BLaER1 (cell line): ENCODE measurements around the gene PARD3B.

Source experiments
- H3K27ac ChIP-seq: shearing (Covaris generic); formaldehyde crosslinking; 2 replicates; pipeline ENCODE4 v1.8.1; 2022
- H3K27me3 ChIP-seq: shearing (Covaris generic); formaldehyde crosslinking; 2 replicates; pipeline ENCODE4 v1.8.1; 2022
- H3K36me3 ChIP-seq: shearing (Covaris generic); formaldehyde crosslinking; 2 replicates; pipeline ENCODE4 v1.8.1; 2022
- H3K4me1 ChIP-seq: shearing (Covaris generic); formaldehyde crosslinking; 2 replicates; pipeline ENCODE4 v1.8.1; 2022
- H3K4me2 ChIP-seq: shearing (Covaris generic); formaldehyde crosslinking; 2 replicates; pipeline ENCODE4 v1.8.1; 2022
- H3K4me3 ChIP-seq: shearing (Covaris generic); formaldehyde crosslinking; 2 replicates; pipeline ENCODE4 v1.8.1; 2022
- H3K9ac ChIP-seq: shearing (Covaris generic); formaldehyde crosslinking; 2 replicates; pipeline ENCODE4 v1.8.1; 2022
- H3K9me3 ChIP-seq: shearing (Covaris generic); formaldehyde crosslinking; 2 replicates; pipeline ENCODE4 v1.8.1; 2022
- H4K20me1 ChIP-seq: shearing (Covaris generic); formaldehyde crosslinking; 2 replicates; pipeline ENCODE4 v1.8.1; 2022
- Cebpa-rat ChIP-seq: shearing (Covaris generic); IDR thresholded peaks from 2 replicates; pipeline ENCODE4 v1.8.1; 2022

The PARD3B gene

GRCh38 chr2:205177546-205177945, 632.3 kb downstream of the PARD3B start:
- H3K9me3 ChIP-seq: no peaks in the 10 kb centered on the region
- no peak overlapping the region for H3K9ac ChIP-seq
- H3K4me1 ChIP-seq: no peaks in the 10 kb centered on the region
- no peak overlapping the region for H3K4me2 ChIP-seq
- TF ChIP-seq Cebpa-rat: no peak
- no peak overlapping the region for H3K27ac ChIP-seq
- no peaks in the 10 kb centered on the region for H4K20me1 ChIP-seq
- no peaks in the 10 kb centered on the region for H3K36me3 ChIP-seq
- no peaks in the 10 kb centered on the region for H3K27me3 ChIP-seq
- no peak overlapping the region for H3K4me3 ChIP-seq

- no peaks in the 10 kb centered on the region for H3K9me3 ChIP-seq
- H3K4me1 ChIP-seq: no peaks in the 10 kb centered on the region
- H4K20me1 ChIP-seq: no peaks in the 10 kb centered on the region
- H3K36me3 ChIP-seq: no peaks in the 10 kb centered on the region
- no peak overlapping the region for H3K27ac ChIP-seq
- H3K27me3 ChIP-seq: no peaks in the 10 kb centered on the region
- no peak overlapping the region for H3K4me2 ChIP-seq
- TF ChIP-seq Cebpa-rat: no peak
- H3K4me3 ChIP-seq: no peak overlapping the region
- no peak overlapping the region for H3K9ac ChIP-seq
These were observed 635.5 kb downstream of the PARD3B start for GRCh38 chr2:205180730-205181129.

GRCh38 chr2:205187731-205188130, 642.5 kb downstream of the PARD3B start:
- H3K9me3 ChIP-seq: no peaks in the 10 kb centered on the region
- no peaks in the 10 kb centered on the region for H3K4me1 ChIP-seq
- TF ChIP-seq Cebpa-rat: no peak
- no peak overlapping the region for H3K4me2 ChIP-seq
- H3K27me3 ChIP-seq: no peaks in the 10 kb centered on the region
- H3K9ac ChIP-seq: no peak overlapping the region
- no peak overlapping the region for H3K27ac ChIP-seq
- no peaks in the 10 kb centered on the region for H3K36me3 ChIP-seq
- H3K4me3 ChIP-seq: no peak overlapping the region
- no peaks in the 10 kb centered on the region for H4K20me1 ChIP-seq

DNA sequence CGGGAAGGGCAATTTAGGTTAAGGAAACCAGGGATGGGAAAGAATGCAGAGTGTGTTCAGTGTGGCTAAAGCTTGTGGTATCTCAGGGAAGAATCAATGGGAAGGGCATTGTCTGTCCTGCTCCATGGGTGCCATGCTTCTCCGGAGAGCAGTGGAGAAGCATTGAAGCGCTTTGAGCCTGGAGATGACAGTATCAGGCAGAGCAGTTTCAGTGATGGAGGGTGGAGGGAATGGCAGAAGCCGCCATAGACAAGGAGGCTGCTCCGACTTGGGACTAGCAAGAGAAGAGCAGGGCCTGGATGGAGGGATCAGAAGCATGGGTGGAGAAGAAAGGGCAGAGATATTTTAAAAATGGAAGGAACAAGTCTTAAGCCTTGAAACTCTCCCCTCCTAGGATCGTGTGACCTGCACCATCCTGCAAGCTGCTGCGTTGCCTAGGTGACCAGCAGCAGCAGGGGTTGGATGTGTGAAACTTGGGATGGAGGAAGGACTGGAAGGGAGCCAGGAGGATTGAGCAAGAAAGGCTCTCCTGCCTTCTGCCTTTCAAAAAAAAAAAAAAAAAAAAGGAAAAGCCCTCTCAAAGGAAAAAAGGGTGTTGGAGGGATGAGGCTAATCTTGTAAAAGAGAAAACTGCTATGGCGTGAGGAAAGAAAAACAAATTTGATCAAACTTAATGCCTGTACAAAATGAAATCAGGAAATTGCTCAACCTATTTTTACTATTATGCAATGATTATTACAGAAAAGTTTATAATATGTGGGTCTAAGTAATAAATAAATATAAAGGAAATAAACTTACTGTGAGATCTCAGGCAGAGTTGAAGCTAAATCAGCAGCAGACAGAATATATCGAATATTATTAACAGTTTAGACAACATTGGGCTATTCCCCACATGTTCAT, 643.2 kb downstream of the PARD3B start:
- Histone ChIP-seq H3K36me3 (no peaks in the 10 kb centered on the region), H3K27ac (no peak overlapping the region), H3K4me1 (no peaks in the 10 kb centered on the region), H4K20me1 (no peaks in the 10 kb centered on the region), H3K9ac (no peak overlapping the region), H3K4me3 (no peak overlapping the region), H3K4me2 (no peak overlapping the region), H3K27me3 (no peaks in the 10 kb centered on the region), H3K9me3 (no peaks in the 10 kb centered on the region)
- TF ChIP-seq Cebpa-rat: no peak

DNA sequence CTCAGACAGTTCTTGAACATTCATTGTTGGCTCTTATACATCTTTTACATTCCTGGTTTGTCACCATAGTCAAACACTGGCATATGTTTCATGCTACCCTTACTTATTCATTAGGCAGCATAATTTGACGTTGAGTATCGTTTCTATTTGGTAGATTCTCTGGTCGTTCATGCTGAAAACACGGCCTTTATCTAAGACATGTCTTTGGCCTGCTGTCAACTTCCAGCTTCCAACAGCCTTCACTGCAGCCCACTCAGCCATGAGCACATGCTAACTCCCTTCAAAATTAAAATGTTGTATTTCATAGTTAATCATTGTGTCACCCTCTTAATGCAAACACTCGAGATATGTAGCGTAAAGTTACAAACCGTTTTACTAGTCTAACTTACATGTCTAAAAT, 644.0 kb downstream of the PARD3B start:
- Histone ChIP-seq H3K27ac (no peak overlapping the region), H4K20me1 (no peaks in the 10 kb centered on the region), H3K36me3 (no peaks in the 10 kb centered on the region), H3K9ac (no peak overlapping the region), H3K4me2 (no peak overlapping the region), H3K4me1 (no peaks in the 10 kb centered on the region), H3K4me3 (no peak overlapping the region), H3K27me3 (no peaks in the 10 kb centered on the region), H3K9me3 (no peaks in the 10 kb centered on the region)
- no peak for TF ChIP-seq Cebpa-rat

GRCh38 chr2:205190528-205190927, 645.3 kb downstream of the PARD3B start:
- H3K27ac ChIP-seq: no peak overlapping the region
- no peak overlapping the region for H3K4me2 ChIP-seq
- no peaks in the 10 kb centered on the region for H3K36me3 ChIP-seq
- no peak for TF ChIP-seq Cebpa-rat
- H4K20me1 ChIP-seq: no peaks in the 10 kb centered on the region
- no peak overlapping the region for H3K9ac ChIP-seq
- no peaks in the 10 kb centered on the region for H3K27me3 ChIP-seq
- no peaks in the 10 kb centered on the region for H3K9me3 ChIP-seq
- H3K4me3 ChIP-seq: no peak overlapping the region
- H3K4me1 ChIP-seq: no peaks in the 10 kb centered on the region

DNA sequence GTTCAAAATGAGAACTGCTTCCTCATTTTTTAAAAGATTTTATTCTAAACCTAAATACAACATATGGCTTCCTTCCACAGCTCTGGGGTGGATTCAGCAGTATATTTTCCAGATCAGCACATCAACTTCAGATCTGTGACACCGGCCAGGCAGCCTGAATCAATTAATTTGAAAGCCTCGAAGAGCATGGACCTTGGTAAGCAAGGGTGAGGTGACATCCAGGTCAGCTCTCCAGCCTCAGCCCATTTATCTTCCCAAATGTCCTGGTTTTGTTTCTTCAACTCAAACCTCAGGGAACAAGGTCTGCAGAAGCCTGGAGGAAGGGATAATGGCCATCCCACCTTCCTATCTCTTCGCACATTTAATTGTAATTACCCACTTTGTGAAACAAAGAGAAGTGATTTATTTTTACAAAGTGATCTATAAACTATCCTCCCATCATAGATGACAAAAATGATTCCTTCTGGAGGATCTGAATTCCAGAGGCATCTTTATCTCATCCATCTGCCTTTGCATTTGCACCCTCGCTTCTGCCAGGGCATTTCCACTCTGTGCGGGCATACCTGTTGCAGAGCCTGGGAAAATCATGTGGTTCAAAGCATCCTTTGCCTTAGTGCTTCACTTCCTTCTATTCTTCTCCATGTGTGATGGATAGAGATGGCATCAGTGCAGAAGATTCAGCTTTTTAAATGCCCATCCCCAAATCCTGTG, 648.0 kb downstream of the PARD3B start:
- H4K20me1 ChIP-seq: no peaks in the 10 kb centered on the region
- no peaks in the 10 kb centered on the region for H3K27me3 ChIP-seq
- H3K4me1 ChIP-seq: no peaks in the 10 kb centered on the region
- no peak overlapping the region for H3K4me2 ChIP-seq
- no peaks in the 10 kb centered on the region for H3K36me3 ChIP-seq
- H3K4me3 ChIP-seq: no peak overlapping the region
- H3K9ac ChIP-seq: no peak overlapping the region
- no peak for TF ChIP-seq Cebpa-rat
- no peak overlapping the region for H3K27ac ChIP-seq
- H3K9me3 ChIP-seq: no peaks in the 10 kb centered on the region

GRCh38 chr2:205193836-205194228, 648.6 kb downstream of the PARD3B start:
- Histone ChIP-seq H3K4me3 (no peak overlapping the region), H3K27ac (no peak overlapping the region), H3K4me1 (no peaks in the 10 kb centered on the region), H4K20me1 (no peaks in the 10 kb centered on the region), H3K4me2 (no peak overlapping the region), H3K9ac (no peak overlapping the region), H3K27me3 (no peaks in the 10 kb centered on the region), H3K9me3 (no peaks in the 10 kb centered on the region), H3K36me3 (no peaks in the 10 kb centered on the region)
- TF ChIP-seq Cebpa-rat: no peak

DNA sequence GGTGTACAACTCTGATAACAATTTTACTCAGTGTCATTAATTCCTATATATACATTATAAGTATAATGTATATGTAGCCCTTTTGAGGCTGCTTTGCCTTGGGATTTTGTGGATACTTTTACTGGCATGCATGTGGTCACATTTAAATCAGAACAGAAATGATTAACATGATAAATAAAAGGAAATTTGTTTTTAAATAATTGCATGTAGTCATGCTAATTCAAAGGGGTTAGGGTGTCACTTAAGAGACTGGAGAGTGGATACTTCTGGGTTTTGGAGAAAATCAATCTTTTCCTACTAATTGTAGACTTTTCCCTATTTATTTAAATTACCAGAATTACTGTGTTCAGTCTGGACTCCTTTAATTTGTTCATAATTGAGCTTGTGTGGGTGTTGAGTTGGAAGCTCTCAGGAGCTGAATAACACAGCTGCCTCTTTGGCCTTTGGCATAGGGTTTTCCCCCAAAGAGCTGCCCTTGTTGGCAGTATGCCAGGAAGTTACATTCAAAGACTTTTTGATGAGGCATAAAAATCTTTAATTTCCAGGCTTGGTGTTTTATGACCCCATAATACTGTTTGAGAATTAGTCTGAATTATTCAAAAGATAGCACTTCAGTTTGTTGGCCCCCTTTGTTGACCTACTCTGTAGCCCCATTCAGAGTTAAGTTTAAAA, 652.3 kb downstream of the PARD3B start:
- Histone ChIP-seq H3K36me3 (no peaks in the 10 kb centered on the region), H3K9me3 (no peaks in the 10 kb centered on the region), H4K20me1 (no peaks in the 10 kb centered on the region), H3K27ac (no peak overlapping the region), H3K4me1 (no peaks in the 10 kb centered on the region), H3K4me3 (no peak overlapping the region), H3K27me3 (no peaks in the 10 kb centered on the region), H3K4me2 (no peak overlapping the region), H3K9ac (no peak overlapping the region)
- TF ChIP-seq Cebpa-rat: no peak

DNA sequence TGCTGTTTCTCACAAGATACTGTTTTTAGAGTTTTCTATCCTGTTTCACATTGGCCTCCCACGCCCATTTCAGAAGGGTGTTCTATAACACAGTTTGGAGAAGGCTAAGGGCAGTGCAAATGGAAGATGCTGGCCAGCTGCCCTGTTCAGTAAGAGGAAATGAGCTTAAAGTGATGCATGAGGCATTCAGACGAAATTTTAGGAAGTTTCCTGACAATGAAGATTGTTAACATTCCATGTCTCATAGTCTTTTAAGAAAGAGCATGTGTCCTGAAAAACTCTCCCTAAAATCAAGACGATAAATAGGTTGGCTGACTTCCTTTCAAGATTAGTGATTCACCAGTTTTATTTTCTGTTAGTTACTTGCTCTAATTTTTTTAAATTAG, 652.9 kb downstream of the PARD3B start:
- Histone ChIP-seq H3K27ac (no peak overlapping the region), H3K4me1 (no peaks in the 10 kb centered on the region), H3K9ac (no peak overlapping the region), H3K27me3 (no peaks in the 10 kb centered on the region), H4K20me1 (no peaks in the 10 kb centered on the region), H3K4me3 (no peak overlapping the region), H3K4me2 (no peak overlapping the region), H3K9me3 (no peaks in the 10 kb centered on the region), H3K36me3 (no peaks in the 10 kb centered on the region)
- TF ChIP-seq Cebpa-rat: no peak
